H1 (cell line): ENCODE data around the gene ZBTB16. TPM values are rescaled to one million over a fixed set of nuclear protein-coding genes. Genes with fewer than 3 reads are reported as not detected.

Source experiments
- CTCF ChIA-PET: fragments of 300-600 bp; sonication (Branson Sonifier 250); formaldehyde crosslinking; loops from one replicate; lab custom pipeline; 2021; ENCODE audit not compliant: partially characterized antibody; lab: Charles Lee
- POLR2A ChIA-PET: fragments of 300-600 bp; sonication (Branson Sonifier 250); formaldehyde crosslinking; loops from one replicate; lab custom pipeline; 2021; ENCODE audit warnings: inconsistent platforms; ENCODE audit not compliant: partially characterized antibody; lab: Charles Lee
- DNase-seq, 2 experiments: peaks; one replicate each; pipeline versions ENCODE4 v3.0.0 to v3.0.0-alpha.2; 2010 to 2022; ENCODE audit warnings: low spot score in 2 of 2, low read depth in 1 of 2, mixed read lengths in 1 of 2
- FAIRE-seq: peaks from 2 replicates; lab custom pipeline; 2011; peaks lifted over from hg19 to GRCh38; lab: Jason Lieb, UNC
- H2AFZ ChIP-seq: 2 replicates; pipeline ENCODE4 v1.8.1; 2012; ENCODE audit warnings: low read length, inconsistent platforms
- H2AK5ac ChIP-seq: 2 replicates; pipeline ENCODE4 v1.6.1; 2013; ENCODE audit warnings: low read depth, low read length
- H2BK120ac ChIP-seq: replicated peaks from 2 replicates; pipeline ENCODE3; 2013; ENCODE audit warnings: low read depth, low read length, inconsistent platforms
- H2BK12ac ChIP-seq: 2 replicates; pipeline ENCODE4 v1.6.1; 2013; ENCODE audit warnings: low read depth, low read length
- H2BK15ac ChIP-seq: 2 replicates; pipeline ENCODE4 v1.6.1; 2013; ENCODE audit warnings: low read length
- H2BK20ac ChIP-seq: 2 replicates; pipeline ENCODE4 v1.6.1; 2013; ENCODE audit warnings: low read length
- H2BK5ac ChIP-seq: 2 replicates; pipeline ENCODE4 v1.6.1; 2013; ENCODE audit warnings: low read depth, low read length
- H3K14ac ChIP-seq: 2 replicates; pipeline ENCODE4 v1.6.1; 2013; ENCODE audit warnings: inconsistent platforms; ENCODE audit not compliant: insufficient read length
- H3K18ac ChIP-seq: 2 replicates; pipeline ENCODE4 v1.6.1; 2013; ENCODE audit warnings: low read length; ENCODE audit errors: extremely low read depth
- H3K23ac ChIP-seq: 2 replicates; pipeline ENCODE4 v1.6.1; 2013; ENCODE audit warnings: inconsistent platforms; ENCODE audit not compliant: insufficient read length
- H3K23me2 ChIP-seq: 2 replicates; pipeline ENCODE4 v1.6.1; 2013; ENCODE audit warnings: low read depth, low read length
- H3K27ac ChIP-seq: 2 replicates; pipeline ENCODE4 v1.6.1; 2011; ENCODE audit warnings: low read depth, low read length, inconsistent platforms
- H3K27me3 ChIP-seq, 4 experiments: replicated peaks in 1 of 4; 1 replicate in 1 of 4; 2 replicates in 3 of 4; pipeline versions ENCODE4 v1.6.1 to v1.8.1; 2011 to 2013; ENCODE audit warnings: low read length in 3 of 4, mild to moderate bottlenecking in 3 of 4, inconsistent platforms in 2 of 4, mixed read lengths in 2 of 4, moderate library complexity in 1 of 4; ENCODE audit not compliant: control insufficient read depth in 3 of 4, insufficient read depth in 3 of 4; ENCODE audit errors: extremely low read depth in 1 of 4
- H3K36me3 ChIP-seq, 4 experiments: 2 replicates each; pipeline versions ENCODE4 v1.6.1 to v1.8.1; 2011 to 2013; ENCODE audit warnings: mild to moderate bottlenecking in 4 of 4, low read length in 3 of 4, moderate library complexity in 2 of 4, control low read depth in 1 of 4, inconsistent platforms in 1 of 4; ENCODE audit not compliant: insufficient read depth in 4 of 4, control insufficient read depth in 2 of 4
- H3K4ac ChIP-seq: replicated peaks from 2 replicates; pipeline ENCODE3; 2013; ENCODE audit warnings: low read length, low read depth, mixed read lengths, inconsistent platforms; ENCODE audit not compliant: insufficient read length
- H3K4me1 ChIP-seq, 4 experiments: replicated peaks in 1 of 4; 1 replicate in 1 of 4; 2 replicates in 3 of 4; pipeline versions ENCODE4 v1.6.1 to v1.8.1; 2011 to 2013; ENCODE audit warnings: low read length in 3 of 4, inconsistent platforms in 2 of 4, mixed read lengths in 1 of 4; ENCODE audit not compliant: insufficient read depth in 4 of 4, control insufficient read depth in 3 of 4
- H3K4me2 ChIP-seq, 2 experiments: 2 replicates each; pipeline versions ENCODE4 v1.6.1 to v1.8.1; 2011 to 2013; ENCODE audit warnings: low read depth in 2 of 2, low read length in 2 of 2, control low read depth in 1 of 2, inconsistent platforms in 1 of 2, mild to moderate bottlenecking in 1 of 2; ENCODE audit not compliant: insufficient read depth in 1 of 2
- H3K4me3 ChIP-seq, 4 experiments: fragments of 200-600, 300-600 bp in 1 of 4; sonication (generic), shearing (Covaris generic), sonication (Bioruptor Twin) in 1 of 4; 2 replicates each; pipeline versions ENCODE4 v1.5.1 to v1.8.1; 2011 to 2016; ENCODE audit warnings: low read length in 4 of 4, low read depth in 3 of 4, control low read depth in 2 of 4, inconsistent platforms in 2 of 4, mild to moderate bottlenecking in 2 of 4, mixed read lengths in 1 of 4, moderate library complexity in 1 of 4; ENCODE audit not compliant: insufficient read depth in 2 of 4; ENCODE audit errors: extremely low read depth in 1 of 4
- H3K56ac ChIP-seq: replicated peaks from 2 replicates; pipeline ENCODE3; 2013; ENCODE audit warnings: low read depth, mild to moderate bottlenecking, mixed read lengths, low read length, inconsistent platforms; ENCODE audit not compliant: insufficient read length
- H3K79me1 ChIP-seq: 2 replicates; pipeline ENCODE4 v1.6.1; 2013; ENCODE audit warnings: low read depth, low read length, control low read depth
- H3K79me2 ChIP-seq, 2 experiments: 2 replicates each; pipeline versions ENCODE4 v1.6.1 to v1.8.1; 2012 to 2013; ENCODE audit warnings: low read length in 2 of 2, mild to moderate bottlenecking in 2 of 2, inconsistent platforms in 1 of 2; ENCODE audit not compliant: insufficient read depth in 2 of 2, control insufficient read depth in 1 of 2
- H3K9ac ChIP-seq, 4 experiments: replicated peaks in 1 of 4; 1 replicate in 1 of 4; 2 replicates in 3 of 4; pipeline versions ENCODE4 v1.6.1 to v1.8.1; 2011 to 2013; ENCODE audit warnings: low read depth in 3 of 4, low read length in 3 of 4, control low read depth in 2 of 4, mild to moderate bottlenecking in 2 of 4, moderate library complexity in 2 of 4, inconsistent platforms in 1 of 4; ENCODE audit errors: extremely low read depth in 1 of 4
- H3K9me3 ChIP-seq, 2 experiments: 2 replicates each; pipeline versions ENCODE4 v1.6.1 to v1.8.1; 2012 to 2013; ENCODE audit warnings: mild to moderate bottlenecking in 2 of 2, moderate library complexity in 2 of 2, control low read depth in 1 of 2, inconsistent platforms in 1 of 2, low read depth in 1 of 2, low read length in 1 of 2, mixed read lengths in 1 of 2; ENCODE audit not compliant: insufficient read depth in 2 of 2
- H4K20me1 ChIP-seq, 2 experiments: replicated peaks in 1 of 2; 2 replicates each; pipeline versions ENCODE3 to v1.8.1; 2011 to 2013; ENCODE audit warnings: inconsistent platforms in 2 of 2, low read length in 2 of 2, mild to moderate bottlenecking in 1 of 2; ENCODE audit not compliant: insufficient read depth in 2 of 2, control insufficient read depth in 1 of 2
- H4K5ac ChIP-seq: 2 replicates; pipeline ENCODE4 v1.6.1; 2013; ENCODE audit warnings: low read length, low read depth, mixed read lengths, inconsistent platforms; ENCODE audit not compliant: insufficient read length
- H4K8ac ChIP-seq: 2 replicates; pipeline ENCODE4 v1.8.0; 2013; ENCODE audit warnings: mild to moderate bottlenecking, moderate library complexity, low read length, inconsistent platforms; ENCODE audit not compliant: insufficient read depth; ENCODE audit errors: extremely low read depth
- H4K91ac ChIP-seq: replicated peaks from 2 replicates; pipeline ENCODE3; 2013; ENCODE audit warnings: low read length, mixed read lengths, inconsistent platforms; ENCODE audit not compliant: insufficient read length
- BRCA1 ChIP-seq: IDR thresholded peaks from 2 replicates; pipeline ENCODE4 v1.6.1; 2012; ENCODE audit warnings: low read depth, low read length, improper control_type of control experiment
- POLR2AphosphoS5 ChIP-seq: IDR thresholded peaks from 2 replicates; pipeline ENCODE4 v1.6.1; 2011; ENCODE audit warnings: low read depth, low read length
- RBBP5 ChIP-seq: IDR thresholded peaks from 2 replicates; pipeline ENCODE4 v1.7.1; 2012; ENCODE audit warnings: low read depth, mild to moderate bottlenecking, inconsistent platforms, low read length, moderate library complexity, borderline replicate concordance
- RFX5 ChIP-seq: IDR thresholded peaks from 2 replicates; pipeline ENCODE4 v1.6.1; 2011; ENCODE audit warnings: low read depth, low read length, improper control_type of control experiment, borderline replicate concordance
- WGBS, 2 experiments: shearing (Covaris generic) in 1 of 2; methylation state at CpG; one replicate each; pipeline versions ENCODE4 v1.1.6 to v1.1.7; 2013 to 2015; ENCODE audit warnings: low lambda C conversion rate in 2 of 2, mixed read lengths in 2 of 2, inconsistent platforms in 1 of 2, low coverage in 1 of 2, missing lambda C conversion rate in 1 of 2; ENCODE audit not compliant: insufficient replicate concordance in 2 of 2, insufficient coverage in 1 of 2, insufficient read length in 1 of 2; ENCODE audit errors: extremely low coverage in 1 of 2, missing lambda C conversion rate in 1 of 2; 5-methylcytosine and 5-hydroxymethylcytosine counted together
- polyA plus RNA-seq, 7 experiments: library from polyadenylated mRNA; depleted of rRNA in 3 of 7; stranded (reverse) in 5 of 7; unstranded in 2 of 7; fragments of >200 nt in 5 of 7; fragments of 200-250 nt in 2 of 7; gene quantifications; 1 replicate in 5 of 7; 2 replicates in 1 of 7; 4 replicates in 1 of 7; pipeline versions ENCODE4 v1.2.1 to v1.2.3, GENCODE V29; 2011 to 2013; ENCODE audit warnings: missing spikeins in 2 of 7, mixed read lengths in 2 of 7
- total RNA-seq: library from RNA; stranded (reverse); fragmentation: NEBNext Ultra II Directional; extraction: Animal tissue kit (Norgen Biotek cat#: 25700); gene quantifications from 2 replicates; pipeline ENCODE4 v1.2.1, GENCODE V29; 2021

Gene ZBTB16
- total and polyA plus RNA-seq, 2 of the 8 experiments (the other 6 are each of a cell fraction or from before 2014, with no cell fraction given), result 0.12 to 0.61 TPM

- no peak overlapping the region for H3K27ac ChIP-seq
- DNase-seq (no peak), FAIRE-seq (no peak)
- H3K9ac ChIP-seq, result no peak overlapping the region
- no peak overlapping the region for H3K18ac ChIP-seq
- H2BK20ac ChIP-seq, result no peak overlapping the region
- H3K9me3 ChIP-seq, result no peaks in the 10 kb centered on the region
- no peak overlapping the region for H2AFZ ChIP-seq
- H2AK5ac ChIP-seq, result no peak overlapping the region
- no peaks in the 10 kb centered on the region for H3K79me1 ChIP-seq
- H2BK15ac ChIP-seq, result no peak overlapping the region
- H3K4me3 ChIP-seq, result no peak overlapping the region
- no peak overlapping the region for H2BK12ac ChIP-seq
- ChIA-PET CTCF (interaction anchor here (0.8 to 1.1 kb wide), 3 partner anchors 9 to 142 kb away, joined by 3 read pairs; no protein-coding TSS in a partner anchor), POLR2A (no interaction called here)
- H4K20me1 ChIP-seq, result no peaks in the 10 kb centered on the region
- no peaks in the 10 kb centered on the region for H3K4me1 ChIP-seq
- no peaks in the 10 kb centered on the region for H3K36me3 ChIP-seq
- H3K27me3 ChIP-seq, result no peaks in the 10 kb centered on the region
- H3K23ac ChIP-seq, result no peak overlapping the region
- H2BK5ac ChIP-seq, result no peak overlapping the region
- H4K5ac ChIP-seq, result no peak overlapping the region
- no peaks in the 10 kb centered on the region for H3K23me2 ChIP-seq
- no peak overlapping the region for H2BK120ac ChIP-seq
- no peak overlapping the region for H4K8ac ChIP-seq
- H3K4me2 ChIP-seq, result no peak overlapping the region
- WGBS, 2 experiments, result 93% methylated on average over 9 of the region's 9 CpGs; no CpG with 5 or more reads in 1 of the 2 experiments
- H3K14ac ChIP-seq, result no peak overlapping the region
- H3K56ac ChIP-seq, result no peak overlapping the region
- no peak overlapping the region for H4K91ac ChIP-seq
- H3K4ac ChIP-seq, result no peak overlapping the region
- no peaks in the 10 kb centered on the region for H3K79me2 ChIP-seq
- TF ChIP-seq POLR2AphosphoS5, result no peak
- TF ChIP-seq RBBP5, result no peak
- no peak for TF ChIP-seq BRCA1
- no peak for TF ChIP-seq RFX5
Measured at GRCh38 chr11:114200351-114201133, 141.0 kb downstream of the ZBTB16 start.
